CD4-positive, CD25-positive, alpha-beta regulatory T cell (primary cell): ENCODE data around the gene CS. TPM values are rescaled to one million over a fixed set of nuclear protein-coding genes. Genes with fewer than 3 reads are reported as not detected.
A peak's percentile ranks its signal among the peaks of the same experiment; 100 is the strongest.

Experiments used
- ATAC-seq, 2 donors: fragments of 150-1000 bp; cut with Tn5 transposase; one replicate each; pipeline ENCODE4 v1.10.0; 2021; ENCODE audit warnings: low read depth in 2 of 2, moderate number of reproducible peaks in 2 of 2, moderate library complexity in 1 of 2
- DNase-seq, 3 donors: peaks; one replicate each; pipeline versions ENCODE4 v3.0.0 to v3.0.0-alpha.2; 2012 to 2022; ENCODE audit warnings: mixed read lengths in 1 of 3
- H3K27ac ChIP-seq: one replicate; pipeline ENCODE4 v1.7.0; 2013; ENCODE audit warnings: mild to moderate bottlenecking, low read length; ENCODE audit not compliant: insufficient read depth, poor library complexity, severe bottlenecking
- H3K27me3 ChIP-seq: one replicate; pipeline ENCODE4 v1.7.0; 2013; ENCODE audit warnings: low read length; ENCODE audit not compliant: control insufficient read depth, insufficient read depth
- H3K36me3 ChIP-seq: one replicate; pipeline ENCODE4 v1.7.0; 2013; ENCODE audit warnings: mild to moderate bottlenecking, low read length, moderate library complexity; ENCODE audit not compliant: control insufficient read depth, insufficient read depth
- H3K4me1 ChIP-seq: 2 replicates; pipeline ENCODE4 v1.7.0; 2013; ENCODE audit warnings: mild to moderate bottlenecking, low read length; ENCODE audit not compliant: insufficient read depth, control insufficient read depth, poor library complexity, severe bottlenecking
- H3K4me3 ChIP-seq: one replicate; pipeline ENCODE4 v1.7.0; 2013; ENCODE audit warnings: low read depth, mild to moderate bottlenecking, low read length, moderate library complexity
- H3K9me3 ChIP-seq, 2 experiments: 1 replicate in 1 of 2; 2 replicates in 1 of 2; pipeline ENCODE4 v1.7.0; 2013; ENCODE audit warnings: low read length in 2 of 2, mild to moderate bottlenecking in 1 of 2, moderate library complexity in 1 of 2; ENCODE audit not compliant: control insufficient read depth in 2 of 2
- H3K27ac Mint-ChIP-seq, 3 donors: one replicate each; pipeline ENCODE4 v1.8.0; 2020 to 2022; ENCODE audit warnings: mild to moderate bottlenecking in 3 of 3, mixed read lengths in 3 of 3, moderate library complexity in 2 of 3
- H3K27me3 Mint-ChIP-seq: one replicate; pipeline ENCODE4 v1.8.0; 2022; ENCODE audit warnings: mild to moderate bottlenecking, mixed read lengths
- H3K36me3 Mint-ChIP-seq: one replicate; pipeline ENCODE4 v1.8.0; 2020; ENCODE audit warnings: mixed read lengths
- H3K4me1 Mint-ChIP-seq, 4 donors: one replicate each; pipeline ENCODE4 v1.8.0; 2020 to 2022; ENCODE audit warnings: mixed read lengths in 4 of 4, mild to moderate bottlenecking in 1 of 4
- H3K4me3 Mint-ChIP-seq, 4 donors: one replicate each; pipeline ENCODE4 v1.8.0; 2020 to 2022; ENCODE audit warnings: mild to moderate bottlenecking in 4 of 4, mixed read lengths in 4 of 4, moderate library complexity in 3 of 4
- H3K9me3 Mint-ChIP-seq, 7 donors: one replicate each; pipeline ENCODE4 v1.8.0; 2020 to 2022; ENCODE audit warnings: mixed read lengths in 7 of 7, mild to moderate bottlenecking in 3 of 7, moderate library complexity in 2 of 7
- polyA plus RNA-seq, 4 donors: library from polyadenylated mRNA; unstranded; fragments of 300-500 nt; fragmentation: Illumina TruSeq; gene quantifications; one replicate each; pipeline ENCODE4 v1.2.3, GENCODE V29; 2021
- total RNA-seq: library from RNA; stranded (reverse); gene quantifications from one replicate; pipeline ENCODE4 v1.2.3, GENCODE V29; 2022

Gene CS
- total and polyA plus RNA-seq, 5 donors from 2014 or later, result 69.3 to 173 (median 77.3) TPM

DNA sequence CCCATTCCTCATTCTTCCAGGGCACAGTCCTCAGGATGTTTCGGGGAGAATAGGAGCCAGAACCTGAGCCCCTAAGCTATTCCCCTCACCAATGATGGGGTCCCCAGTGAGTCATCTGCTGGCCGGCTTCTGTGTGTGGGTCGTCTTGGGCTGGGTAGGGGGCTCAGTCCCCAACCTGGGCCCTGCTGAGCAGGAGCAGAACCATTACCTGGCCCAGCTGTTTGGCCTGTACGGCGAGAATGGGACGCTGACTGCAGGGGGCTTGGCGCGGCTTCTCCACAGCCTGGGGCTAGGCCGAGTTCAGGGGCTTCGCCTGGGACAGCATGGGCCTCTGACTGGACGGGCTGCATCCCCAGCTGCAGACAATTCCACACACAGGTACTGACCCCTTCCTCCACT is 68.9 kb downstream of the CS start:
- Histone ChIP-seq H3K36me3 (peaks cover 3% of the 10 kb centered on the region), H3K9me3 (no peaks in the 10 kb centered on the region), H3K4me1 (no peaks in the 10 kb centered on the region), H3K4me3 (no peak overlapping the region), H3K27me3 (no peaks in the 10 kb centered on the region), H3K27ac (no peak overlapping the region)
- peaks cover 2% of the 10 kb centered on the region for H3K36me3 Mint-ChIP-seq
- no peak for ATAC-seq
- no peak overlapping the region for H3K4me3 Mint-ChIP-seq
- no peak for DNase-seq
- no peaks in the 10 kb centered on the region for H3K27me3 Mint-ChIP-seq
- H3K27ac Mint-ChIP-seq, result no peak overlapping the region
- peaks cover 0 to 3% (median 2%) of the 10 kb centered on the region in 4 donors for H3K4me1 Mint-ChIP-seq
- no peaks in the 10 kb centered on the region for H3K9me3 Mint-ChIP-seq

DNA sequence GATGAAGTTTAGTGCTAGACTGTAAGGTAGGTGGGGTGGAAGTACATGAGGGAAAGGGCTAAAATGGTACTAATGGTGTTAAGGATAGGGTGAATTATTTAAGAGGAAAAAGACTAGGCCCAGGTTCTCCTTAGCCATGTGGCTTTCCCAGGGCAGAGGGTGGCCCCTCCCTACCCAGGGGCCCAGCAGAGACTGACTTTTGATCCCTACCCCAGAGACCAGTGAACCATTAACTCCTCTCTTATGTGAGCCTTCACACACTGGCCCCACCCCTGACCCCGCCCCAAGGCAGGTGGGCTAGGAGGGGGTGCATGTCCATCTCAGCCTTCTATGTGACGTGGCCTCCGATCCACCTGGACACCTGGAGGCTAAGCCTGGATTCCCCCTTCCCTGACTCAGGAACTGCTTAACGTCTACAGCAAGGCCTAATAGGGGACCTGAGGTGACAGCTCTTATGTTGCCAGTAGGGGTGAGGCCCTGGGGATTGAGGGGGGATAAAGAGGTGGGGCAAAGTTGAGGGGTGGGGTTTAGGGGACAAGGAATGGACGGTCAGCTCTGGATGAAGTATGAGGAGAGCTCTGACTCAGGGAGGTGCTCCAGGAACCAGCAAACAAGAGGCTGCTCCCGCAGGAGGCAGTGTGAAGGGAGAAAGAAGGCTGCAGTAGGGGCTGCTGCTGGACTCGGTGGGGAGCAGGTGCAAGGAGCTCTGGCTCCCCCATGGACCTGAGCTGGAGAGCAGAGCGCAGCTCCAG is 69.5 kb downstream of the CS start:
- H3K4me3 Mint-ChIP-seq, result peak overlapping the region in 1 of 4 donors; percentile 75
- peaks cover 0 to 5% (median 4%) of the 10 kb centered on the region in 4 donors for H3K4me1 Mint-ChIP-seq
- Histone ChIP-seq H3K27ac (no peak overlapping the region), H3K27me3 (no peaks in the 10 kb centered on the region), H3K36me3 (peaks cover 5% of the 10 kb centered on the region), H3K4me1 (no peaks in the 10 kb centered on the region), H3K4me3 (no peak overlapping the region), H3K9me3 (no peaks in the 10 kb centered on the region)
- H3K27ac Mint-ChIP-seq, result no peak overlapping the region
- no peak for ATAC-seq
- no peaks in the 10 kb centered on the region for H3K27me3 Mint-ChIP-seq
- no peaks in the 10 kb centered on the region for H3K9me3 Mint-ChIP-seq
- peaks cover 4% of the 10 kb centered on the region for H3K36me3 Mint-ChIP-seq
- DNase-seq, result no peak

- Mint-ChIP-seq H3K4me1 (peaks cover 0 to 11% (median 10%) of the 10 kb centered on the region in 4 donors), H3K27ac (no peak within 1 kb of the TSS), H3K36me3 (peaks cover 4% of the 10 kb centered on the region)
These were observed 70.2 kb downstream of the CS start, which contains the start of gene SLC39A5 for GRCh38 chr12:56229916-56230431. Gene SLC39A5 (plus strand): TSS chr12:56230051. CDS start chr12:56231275, 1,224 bp downstream.

GRCh38 chr12:56229082-56229481 is 71.0 kb downstream of the CS start:
- H3K27ac ChIP-seq, result no peak overlapping the region
- Mint-ChIP-seq H3K27me3 (no peaks in the 10 kb centered on the region), H3K4me1 (peaks cover 0 to 19% (median 16%) of the 10 kb centered on the region in 4 donors), H3K27ac (no peak overlapping the region), H3K4me3 (no peak overlapping the region), H3K9me3 (no peaks in the 10 kb centered on the region), H3K36me3 (peaks cover 4% of the 10 kb centered on the region)
- no peak overlapping the region for H3K4me3 ChIP-seq
- H3K27me3 ChIP-seq, result no peaks in the 10 kb centered on the region
- no peaks in the 10 kb centered on the region for H3K9me3 ChIP-seq
- H3K36me3 ChIP-seq, result peaks cover 5% of the 10 kb centered on the region
- peaks cover 11% of the 10 kb centered on the region for H3K4me1 ChIP-seq
- no peak for ATAC-seq
- DNase-seq, result no peak

More at GRCh38 chr12:56229916-56230431, 70.2 kb downstream of the CS start, which contains the start of gene SLC39A5:
- no peaks in the 10 kb centered on the region for H3K27me3 ChIP-seq
- H3K4me3 ChIP-seq, result no peak within 1 kb of the TSS
- ATAC-seq (no peak), DNase-seq (no peak)
- Mint-ChIP-seq H3K27me3 (no peaks in the 10 kb centered on the region), H3K4me3 (peak within 1 kb of the TSS in 1 of 4 donors; percentile 75), H3K9me3 (no peaks in the 10 kb centered on the region)
- no peaks in the 10 kb centered on the region for H3K9me3 ChIP-seq
- H3K27ac ChIP-seq, result no peak within 1 kb of the TSS
- H3K36me3 ChIP-seq, result peaks cover 5% of the 10 kb centered on the region
- peaks cover 2% of the 10 kb centered on the region for H3K4me1 ChIP-seq

GRCh38 chr12:56224954-56225353 is 75.2 kb downstream of the CS start:
- peaks cover 4% of the 10 kb centered on the region for H3K36me3 Mint-ChIP-seq
- no peaks in the 10 kb centered on the region for H3K27me3 ChIP-seq
- ATAC-seq (no peak), DNase-seq (no peak)
- peak overlapping the region; percentile 90 to 99 (median 90) for H3K27ac Mint-ChIP-seq
- peaks cover 5% of the 10 kb centered on the region for H3K36me3 ChIP-seq
- H3K27me3 Mint-ChIP-seq, result peaks cover 4% of the 10 kb centered on the region
- no peaks in the 10 kb centered on the region for H3K9me3 Mint-ChIP-seq
- H3K4me1 Mint-ChIP-seq, result peaks cover 17 to 52% (median 39%) of the 10 kb centered on the region in 4 donors
- peaks cover 44% of the 10 kb centered on the region for H3K4me1 ChIP-seq
- H3K4me3 ChIP-seq, result no peak overlapping the region
- H3K9me3 ChIP-seq, result no peaks in the 10 kb centered on the region
- peak overlapping the region; percentile 90 to 99 (median 94) for H3K4me3 Mint-ChIP-seq
- H3K27ac ChIP-seq, result peak overlapping the region; percentile 89

DNA sequence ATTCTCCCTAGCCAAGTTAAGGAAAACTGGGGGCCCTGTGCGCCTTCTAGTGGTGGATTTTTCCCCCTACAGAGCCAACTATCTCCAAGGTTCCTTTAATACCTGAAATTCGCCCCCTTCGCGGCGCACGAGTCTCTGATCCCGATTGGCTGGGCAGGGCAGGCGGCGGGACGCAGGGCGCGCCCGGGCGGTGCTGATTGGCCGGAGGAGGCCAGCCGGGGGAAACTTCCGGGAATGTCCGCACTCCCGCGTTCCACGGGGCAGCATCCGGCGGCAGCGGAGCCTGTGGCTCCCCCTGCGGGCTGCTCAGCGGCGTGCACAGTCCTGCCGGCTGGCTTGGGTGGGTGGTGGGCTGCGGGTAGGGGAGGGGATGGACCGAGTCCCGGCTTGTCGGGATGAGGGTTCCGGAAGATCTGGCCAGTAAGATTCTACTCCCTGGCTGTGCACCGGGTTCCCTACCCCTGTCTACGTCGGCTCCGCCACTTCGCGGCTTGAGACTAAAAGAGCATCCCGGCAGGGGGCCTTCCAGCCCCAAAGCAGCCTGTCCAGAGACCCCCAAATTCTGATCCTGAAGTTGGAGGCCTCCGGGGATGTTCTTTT is 75.9 kb downstream of the CS start, which contains the start of gene NABP2:
Gene NABP2, plus strand, starts transcription at position 241 of the 600 bp plus-strand sequence. CDS start 515 bp downstream, outside the sequence.
- no peaks in the 10 kb centered on the region for H3K9me3 Mint-ChIP-seq
- H3K27ac ChIP-seq, result peak within 1 kb of the TSS; percentile 89
- peaks cover 17 to 53% (median 40%) of the 10 kb centered on the region in 4 donors for H3K4me1 Mint-ChIP-seq
- ATAC-seq, result peak; percentile 70 to 77
- H3K27ac Mint-ChIP-seq, result peak within 1 kb of the TSS; percentile 90 to 99 (median 90)
- peaks cover 5% of the 10 kb centered on the region for H3K36me3 ChIP-seq
- H3K27me3 ChIP-seq, result no peaks in the 10 kb centered on the region
- peak; percentile 84 to 96 (median 92) for DNase-seq
- no peaks in the 10 kb centered on the region for H3K9me3 ChIP-seq
- peaks cover 4% of the 10 kb centered on the region for H3K27me3 Mint-ChIP-seq
- H3K4me3 ChIP-seq, result peak within 1 kb of the TSS; percentile 80
- peaks cover 4% of the 10 kb centered on the region for H3K36me3 Mint-ChIP-seq
- peaks cover 44% of the 10 kb centered on the region for H3K4me1 ChIP-seq
- peak within 1 kb of the TSS; percentile 91 to 99 (median 98) for H3K4me3 Mint-ChIP-seq

- Histone ChIP-seq H3K36me3 (peaks cover 2% of the 10 kb centered on the region), H3K4me1 (peaks cover 44% of the 10 kb centered on the region)
These were observed 76.5 kb downstream of the CS start for GRCh38 chr12:56223571-56224101.

More at GRCh38 chr12:56223571-56224101, 76.5 kb downstream of the CS start:
- peak overlapping the region; percentile 77 to 99 (median 90) for H3K27ac Mint-ChIP-seq
- Histone ChIP-seq H3K4me3 (peak overlapping the region; percentile 80), H3K27me3 (no peaks in the 10 kb centered on the region), H3K27ac (peak overlapping the region; percentile 89), H3K9me3 (no peaks in the 10 kb centered on the region)
- peaks cover 4% of the 10 kb centered on the region for H3K36me3 Mint-ChIP-seq
- H3K9me3 Mint-ChIP-seq, result no peaks in the 10 kb centered on the region
- peaks cover 4% of the 10 kb centered on the region for H3K27me3 Mint-ChIP-seq
- peak overlapping the region; percentile 90 to 99 (median 94) for H3K4me3 Mint-ChIP-seq
- ATAC-seq (no peak), DNase-seq (no peak)
- peaks cover 17 to 56% (median 40%) of the 10 kb centered on the region in 4 donors for H3K4me1 Mint-ChIP-seq
